Measurements from ENCODE around the gene PAK4.

The PAK4 gene

DNA sequence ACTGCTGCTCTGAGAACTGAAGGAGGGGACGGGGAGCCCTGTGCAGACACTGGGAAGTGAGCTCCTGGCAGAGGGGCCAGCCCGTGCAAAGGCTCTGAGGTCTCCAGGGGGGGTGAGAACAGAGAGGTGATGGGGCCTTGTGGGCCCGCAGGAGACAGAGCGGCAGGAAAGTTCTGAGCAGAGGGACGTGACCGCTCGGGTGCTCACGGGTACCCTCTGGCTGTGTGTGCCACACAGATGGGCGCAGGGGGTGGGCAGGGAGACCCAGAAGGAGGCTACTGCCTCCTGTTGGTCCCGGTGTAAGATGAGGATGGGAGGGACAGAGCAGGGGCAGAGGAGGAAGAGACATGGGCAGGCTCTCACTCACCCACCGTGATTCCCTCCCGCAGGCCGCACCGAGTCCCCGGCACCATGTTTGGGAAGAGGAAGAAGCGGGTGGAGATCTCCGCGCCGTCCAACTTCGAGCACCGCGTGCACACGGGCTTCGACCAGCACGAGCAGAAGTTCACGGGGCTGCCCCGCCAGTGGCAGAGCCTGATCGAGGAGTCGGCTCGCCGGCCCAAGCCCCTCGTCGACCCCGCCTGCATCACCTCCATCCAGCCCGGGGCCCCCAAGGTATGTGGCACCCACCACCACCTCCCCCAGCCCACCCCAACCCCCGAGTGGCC is 43.7 kb downstream of the PAK4 start:
- no peaks in the 10 kb centered on the region for H3K9me3 ChIP-seq (ENCODE audit: severe bottlenecking)
- ATAC-seq (ENCODE audit: low read depth) (no peak), DNase-seq (ENCODE audit: low spot score) (peak; percentile 56)
- H3K36me3 ChIP-seq (ENCODE audit: low read depth): no peaks in the 10 kb centered on the region; the same call in 1 of the 2 replicates
- TF ChIP-seq, protein P1, sequence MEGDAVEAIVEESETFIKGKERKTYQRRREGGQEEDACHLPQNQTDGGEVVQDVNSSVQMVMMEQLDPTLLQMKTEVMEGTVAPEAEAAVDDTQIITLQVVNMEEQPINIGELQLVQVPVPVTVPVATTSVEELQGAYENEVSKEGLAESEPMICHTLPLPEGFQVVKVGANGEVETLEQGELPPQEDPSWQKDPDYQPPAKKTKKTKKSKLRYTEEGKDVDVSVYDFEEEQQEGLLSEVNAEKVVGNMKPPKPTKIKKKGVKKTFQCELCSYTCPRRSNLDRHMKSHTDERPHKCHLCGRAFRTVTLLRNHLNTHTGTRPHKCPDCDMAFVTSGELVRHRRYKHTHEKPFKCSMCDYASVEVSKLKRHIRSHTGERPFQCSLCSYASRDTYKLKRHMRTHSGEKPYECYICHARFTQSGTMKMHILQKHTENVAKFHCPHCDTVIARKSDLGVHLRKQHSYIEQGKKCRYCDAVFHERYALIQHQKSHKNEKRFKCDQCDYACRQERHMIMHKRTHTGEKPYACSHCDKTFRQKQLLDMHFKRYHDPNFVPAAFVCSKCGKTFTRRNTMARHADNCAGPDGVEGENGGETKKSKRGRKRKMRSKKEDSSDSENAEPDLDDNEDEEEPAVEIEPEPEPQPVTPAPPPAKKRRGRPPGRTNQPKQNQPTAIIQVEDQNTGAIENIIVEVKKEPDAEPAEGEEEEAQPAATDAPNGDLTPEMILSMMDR (IDR thresholded peaks at IDR 0.05; ENCODE audit: poor library complexity, severe bottlenecking): no peak
- no peak overlapping the region for H3K4me3 ChIP-seq (ENCODE audit: severe bottlenecking)
- H3K4me1 ChIP-seq (ENCODE audit: insufficient read depth, poor library complexity, severe bottlenecking): peaks cover 17% of the 10 kb centered on the region
- no peak overlapping the region for H3K27ac ChIP-seq (ENCODE audit: poor library complexity, severe bottlenecking)
- no peaks in the 10 kb centered on the region for H3K27me3 ChIP-seq (ENCODE audit: insufficient read depth, poor library complexity, severe bottlenecking)

DNA sequence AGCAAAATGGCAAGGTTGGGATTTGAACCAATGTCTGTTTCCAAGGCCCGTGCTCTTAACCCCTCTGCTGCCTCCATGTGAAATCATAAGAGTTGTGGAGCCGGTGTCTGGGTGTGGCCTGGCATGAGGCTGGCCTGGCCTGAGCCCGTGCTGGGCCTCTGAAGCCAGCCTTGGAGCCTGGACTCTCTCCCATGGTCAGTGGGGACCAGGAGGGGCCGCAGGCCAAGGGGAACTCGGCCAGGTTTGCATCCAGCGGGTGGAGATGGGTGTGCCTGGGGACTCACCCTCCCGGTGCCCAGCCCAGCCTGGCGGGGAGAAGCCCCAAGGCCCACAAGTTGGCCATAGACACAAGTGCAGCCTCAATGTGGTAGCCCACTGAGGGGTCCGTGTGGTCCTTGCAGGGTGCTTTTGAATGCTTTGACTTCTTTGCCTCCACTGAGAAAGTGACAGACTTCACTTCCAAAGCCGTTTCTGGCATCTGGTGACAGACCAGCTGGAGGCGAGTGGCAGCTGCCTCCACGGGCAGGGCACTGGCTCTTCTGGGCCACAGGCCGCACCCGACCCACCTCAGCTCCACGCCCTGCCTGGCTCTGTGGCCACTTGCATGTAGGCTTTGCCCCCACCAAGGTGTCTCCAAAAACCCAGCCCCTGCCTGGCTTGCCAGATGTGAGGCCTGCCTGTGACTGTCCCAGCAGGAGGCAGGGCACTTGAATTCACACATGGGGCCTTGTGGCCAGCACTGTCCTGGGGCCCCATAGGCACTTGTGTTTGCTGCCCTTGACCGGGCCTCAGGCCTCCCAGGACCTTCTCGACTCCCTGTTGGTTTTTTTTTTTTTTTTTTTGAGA is 45.0 kb downstream of the PAK4 start:
- TF ChIP-seq, protein P1 (IDR thresholded peaks at IDR 0.05; ENCODE audit: poor library complexity, severe bottlenecking): no peak
- peak; percentile 56 for DNase-seq (ENCODE audit: low spot score)
- ATAC-seq (ENCODE audit: low read depth): no peak
- Histone ChIP-seq H3K4me1 (ENCODE audit: insufficient read depth, poor library complexity, severe bottlenecking) (peaks cover 17% of the 10 kb centered on the region), H3K9me3 (ENCODE audit: severe bottlenecking) (no peaks in the 10 kb centered on the region), H3K36me3 (ENCODE audit: low read depth) (no peaks in the 10 kb centered on the region; the same call in none of the 2 replicates), H3K27me3 (ENCODE audit: insufficient read depth, poor library complexity, severe bottlenecking) (no peaks in the 10 kb centered on the region), H3K4me3 (ENCODE audit: severe bottlenecking) (no peak overlapping the region), H3K27ac (ENCODE audit: poor library complexity, severe bottlenecking) (no peak overlapping the region)

DNA sequence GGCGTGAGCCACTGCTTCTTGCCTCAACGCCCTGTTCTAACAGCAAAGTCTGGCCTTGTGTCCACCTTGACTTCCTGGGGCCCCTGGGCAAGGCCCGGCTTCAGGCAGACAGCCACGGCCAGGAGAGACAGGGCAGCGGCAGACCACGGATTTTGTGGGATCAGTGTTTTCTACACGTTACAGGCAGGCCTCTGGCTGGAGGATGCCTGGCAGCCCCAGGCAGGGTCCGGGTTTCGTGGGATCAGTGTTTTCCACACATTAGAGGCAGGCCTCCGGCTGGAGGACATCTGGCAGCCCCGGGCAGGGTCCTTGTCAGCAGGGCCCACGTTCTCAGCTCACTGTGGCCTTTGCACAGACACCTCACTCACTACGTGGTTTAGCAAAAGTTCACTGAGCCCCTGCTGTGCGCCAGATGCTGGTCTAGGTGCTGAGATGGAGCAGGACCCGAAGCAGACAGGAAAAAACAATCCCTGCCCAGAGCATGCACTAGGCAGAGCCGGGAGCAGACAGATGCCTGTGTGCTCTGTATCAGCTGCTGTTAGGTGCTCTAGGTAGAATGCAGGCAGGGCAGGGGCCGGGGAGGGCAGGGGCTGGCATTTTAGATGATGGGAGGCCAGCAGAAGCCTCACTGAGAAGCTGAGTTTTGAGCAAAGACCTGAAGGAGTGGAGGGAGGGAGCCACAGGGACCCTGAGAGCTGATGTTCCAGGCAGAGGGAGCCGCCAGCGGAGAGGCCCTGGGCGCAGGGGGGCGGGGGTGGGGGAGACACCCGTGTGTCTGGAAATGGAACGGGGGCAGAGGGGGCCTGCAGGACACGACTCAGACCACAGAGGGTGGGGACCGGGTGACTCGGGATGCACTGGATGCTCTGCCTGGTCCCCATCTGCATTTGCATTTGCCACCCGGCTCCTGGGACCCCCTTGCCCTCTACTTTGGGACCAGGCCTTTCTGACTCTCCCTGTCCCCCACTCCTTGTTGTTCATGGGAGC is 46.2 kb downstream of the PAK4 start:
- Histone ChIP-seq H3K27ac (ENCODE audit: poor library complexity, severe bottlenecking) (no peak overlapping the region), H3K27me3 (ENCODE audit: insufficient read depth, poor library complexity, severe bottlenecking) (no peaks in the 10 kb centered on the region), H3K4me3 (ENCODE audit: severe bottlenecking) (no peak overlapping the region), H3K4me1 (ENCODE audit: insufficient read depth, poor library complexity, severe bottlenecking) (peaks cover 9% of the 10 kb centered on the region), H3K36me3 (ENCODE audit: low read depth) (no peaks in the 10 kb centered on the region; the same call in none of the 2 replicates), H3K9me3 (ENCODE audit: severe bottlenecking) (no peaks in the 10 kb centered on the region)
- no peak for ATAC-seq (ENCODE audit: low read depth)
- TF ChIP-seq, protein P1 (IDR thresholded peaks at IDR 0.05; ENCODE audit: poor library complexity, severe bottlenecking): no peak
- no peak for DNase-seq (ENCODE audit: low spot score)

DNA sequence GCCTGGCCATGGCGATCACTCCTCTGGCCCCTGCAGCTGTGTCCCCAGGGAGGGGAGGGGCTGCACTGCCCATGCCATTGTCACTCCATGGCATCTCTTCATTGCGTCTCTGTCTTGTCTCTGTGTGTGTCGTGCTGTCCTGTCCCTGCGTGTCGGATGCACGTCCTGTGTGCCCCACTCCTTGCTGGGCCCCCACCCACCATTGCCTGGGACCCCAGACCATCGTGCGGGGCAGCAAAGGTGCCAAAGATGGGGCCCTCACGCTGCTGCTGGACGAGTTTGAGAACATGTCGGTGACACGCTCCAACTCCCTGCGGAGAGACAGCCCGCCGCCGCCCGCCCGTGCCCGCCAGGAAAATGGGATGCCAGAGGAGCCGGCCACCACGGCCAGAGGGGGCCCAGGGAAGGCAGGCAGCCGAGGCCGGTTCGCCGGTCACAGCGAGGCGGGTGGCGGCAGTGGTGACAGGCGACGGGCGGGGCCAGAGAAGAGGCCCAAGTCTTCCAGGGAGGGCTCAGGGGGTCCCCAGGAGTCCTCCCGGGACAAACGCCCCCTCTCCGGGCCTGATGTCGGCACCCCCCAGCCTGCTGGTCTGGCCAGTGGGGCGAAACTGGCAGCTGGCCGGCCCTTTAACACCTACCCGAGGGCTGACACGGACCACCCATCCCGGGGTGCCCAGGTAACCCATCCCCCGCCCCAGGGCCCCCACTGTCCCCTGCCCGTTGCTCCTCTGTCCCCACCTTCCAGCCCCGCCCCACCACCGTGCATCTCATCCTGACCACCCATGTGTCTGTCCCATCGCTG is 47.3 kb downstream of the PAK4 start:
- H3K4me1 ChIP-seq (ENCODE audit: insufficient read depth, poor library complexity, severe bottlenecking): no peaks in the 10 kb centered on the region
- no peak for ATAC-seq (ENCODE audit: low read depth)
- H3K9me3 ChIP-seq (ENCODE audit: severe bottlenecking): no peaks in the 10 kb centered on the region
- no peak overlapping the region for H3K4me3 ChIP-seq (ENCODE audit: severe bottlenecking)
- TF ChIP-seq, protein P1 (IDR thresholded peaks at IDR 0.05; ENCODE audit: poor library complexity, severe bottlenecking): no peak
- no peak overlapping the region for H3K27ac ChIP-seq (ENCODE audit: poor library complexity, severe bottlenecking)
- DNase-seq (ENCODE audit: low spot score): peak; percentile 62
- peaks cover 11% of the 10 kb centered on the region for H3K36me3 ChIP-seq (ENCODE audit: low read depth)
- no peaks in the 10 kb centered on the region for H3K27me3 ChIP-seq (ENCODE audit: insufficient read depth, poor library complexity, severe bottlenecking)

All from RWPE2 (cell line).